Fibroblast of lung (primary cell): Measurements from ENCODE around the gene NRDC.

Source experiments
- EZH2 ChIP-seq: IDR thresholded peaks from 2 replicates; pipeline ENCODE4 v1.5.1; 2012; ENCODE audit warnings: low read length, control low read depth, mild to moderate bottlenecking; ENCODE audit errors: missing control alignments
- TF ChIP-seq, protein P1 (sequence below), 2 donors: IDR thresholded peaks in 1 of 2; conservative IDR thresholded peaks in 1 of 2; 1 replicate in 1 of 2; 2 replicates in 1 of 2; pipeline ENCODE4 v1.5.1; 2011 to 2012; ENCODE audit warnings: low read length in 2 of 2, control low read depth in 1 of 2, inconsistent platforms in 1 of 2, low read depth in 1 of 2, mild to moderate bottlenecking in 1 of 2

GRCh38 chr1:51788938-51789337 lies 89.6 kb downstream of the NRDC start:
- no peak for TF ChIP-seq EZH2
- TF ChIP-seq, protein P1, sequence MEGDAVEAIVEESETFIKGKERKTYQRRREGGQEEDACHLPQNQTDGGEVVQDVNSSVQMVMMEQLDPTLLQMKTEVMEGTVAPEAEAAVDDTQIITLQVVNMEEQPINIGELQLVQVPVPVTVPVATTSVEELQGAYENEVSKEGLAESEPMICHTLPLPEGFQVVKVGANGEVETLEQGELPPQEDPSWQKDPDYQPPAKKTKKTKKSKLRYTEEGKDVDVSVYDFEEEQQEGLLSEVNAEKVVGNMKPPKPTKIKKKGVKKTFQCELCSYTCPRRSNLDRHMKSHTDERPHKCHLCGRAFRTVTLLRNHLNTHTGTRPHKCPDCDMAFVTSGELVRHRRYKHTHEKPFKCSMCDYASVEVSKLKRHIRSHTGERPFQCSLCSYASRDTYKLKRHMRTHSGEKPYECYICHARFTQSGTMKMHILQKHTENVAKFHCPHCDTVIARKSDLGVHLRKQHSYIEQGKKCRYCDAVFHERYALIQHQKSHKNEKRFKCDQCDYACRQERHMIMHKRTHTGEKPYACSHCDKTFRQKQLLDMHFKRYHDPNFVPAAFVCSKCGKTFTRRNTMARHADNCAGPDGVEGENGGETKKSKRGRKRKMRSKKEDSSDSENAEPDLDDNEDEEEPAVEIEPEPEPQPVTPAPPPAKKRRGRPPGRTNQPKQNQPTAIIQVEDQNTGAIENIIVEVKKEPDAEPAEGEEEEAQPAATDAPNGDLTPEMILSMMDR (conservative IDR thresholded peaks at IDR 0.05 in 1 of 2, IDR thresholded peaks at IDR 0.05 in 1 of 2; ENCODE audit: low read depth in 1 of 2, low read length in 2 of 2), result no peak
